HG03469 (cell line): ENCODE measurements around the gene PIGZ.

Source experiments
- ATAC-seq: cut with Tn5 transposase; IDR thresholded peaks from one replicate; pipeline ENCODE4 v1.9.1; 2021; ENCODE audit warnings: mild to moderate bottlenecking, moderate library complexity, moderate number of reproducible peaks; ENCODE audit not compliant: unreplicated experiment

The PIGZ gene, protein sequence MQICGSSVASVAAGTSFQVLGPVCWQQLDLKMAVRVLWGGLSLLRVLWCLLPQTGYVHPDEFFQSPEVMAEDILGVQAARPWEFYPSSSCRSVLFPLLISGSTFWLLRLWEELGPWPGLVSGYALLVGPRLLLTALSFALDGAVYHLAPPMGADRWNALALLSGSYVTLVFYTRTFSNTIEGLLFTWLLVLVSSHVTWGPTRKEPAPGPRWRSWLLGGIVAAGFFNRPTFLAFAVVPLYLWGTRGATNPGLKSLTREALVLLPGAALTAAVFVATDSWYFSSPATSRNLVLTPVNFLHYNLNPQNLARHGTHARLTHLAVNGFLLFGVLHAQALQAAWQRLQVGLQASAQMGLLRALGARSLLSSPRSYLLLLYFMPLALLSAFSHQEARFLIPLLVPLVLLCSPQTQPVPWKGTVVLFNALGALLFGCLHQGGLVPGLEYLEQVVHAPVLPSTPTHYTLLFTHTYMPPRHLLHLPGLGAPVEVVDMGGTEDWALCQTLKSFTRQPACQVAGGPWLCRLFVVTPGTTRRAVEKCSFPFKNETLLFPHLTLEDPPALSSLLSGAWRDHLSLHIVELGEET

GRCh38 chr3:196968233-196969133 is at the start of gene PIGZ:
Gene PIGZ (minus strand): TSS chr3:196968833. CDS start chr3:196952031, 16,802 bp downstream.
- ATAC-seq = no peak

DNA sequence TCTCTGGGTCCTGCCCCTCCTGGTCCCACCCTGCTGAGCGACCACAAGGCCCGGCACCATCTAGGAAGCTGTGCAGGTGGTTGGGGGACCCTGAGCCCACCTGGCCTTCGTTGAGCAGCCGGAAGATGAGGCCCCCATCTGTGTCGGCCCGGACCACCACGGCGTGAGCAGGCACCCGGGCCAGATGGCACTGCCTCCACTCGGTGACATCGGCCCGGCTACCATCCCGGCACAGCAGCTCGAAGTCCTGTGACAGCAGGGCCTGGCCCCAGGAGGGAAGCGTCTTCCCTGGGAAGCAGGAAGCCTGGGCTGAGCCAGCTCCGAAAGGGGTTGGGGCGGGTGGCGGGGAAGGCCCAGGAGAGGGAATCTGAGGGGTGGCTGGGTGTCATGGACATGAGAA is 48.4 kb upstream of the PIGZ start:
- no peak for ATAC-seq

DNA sequence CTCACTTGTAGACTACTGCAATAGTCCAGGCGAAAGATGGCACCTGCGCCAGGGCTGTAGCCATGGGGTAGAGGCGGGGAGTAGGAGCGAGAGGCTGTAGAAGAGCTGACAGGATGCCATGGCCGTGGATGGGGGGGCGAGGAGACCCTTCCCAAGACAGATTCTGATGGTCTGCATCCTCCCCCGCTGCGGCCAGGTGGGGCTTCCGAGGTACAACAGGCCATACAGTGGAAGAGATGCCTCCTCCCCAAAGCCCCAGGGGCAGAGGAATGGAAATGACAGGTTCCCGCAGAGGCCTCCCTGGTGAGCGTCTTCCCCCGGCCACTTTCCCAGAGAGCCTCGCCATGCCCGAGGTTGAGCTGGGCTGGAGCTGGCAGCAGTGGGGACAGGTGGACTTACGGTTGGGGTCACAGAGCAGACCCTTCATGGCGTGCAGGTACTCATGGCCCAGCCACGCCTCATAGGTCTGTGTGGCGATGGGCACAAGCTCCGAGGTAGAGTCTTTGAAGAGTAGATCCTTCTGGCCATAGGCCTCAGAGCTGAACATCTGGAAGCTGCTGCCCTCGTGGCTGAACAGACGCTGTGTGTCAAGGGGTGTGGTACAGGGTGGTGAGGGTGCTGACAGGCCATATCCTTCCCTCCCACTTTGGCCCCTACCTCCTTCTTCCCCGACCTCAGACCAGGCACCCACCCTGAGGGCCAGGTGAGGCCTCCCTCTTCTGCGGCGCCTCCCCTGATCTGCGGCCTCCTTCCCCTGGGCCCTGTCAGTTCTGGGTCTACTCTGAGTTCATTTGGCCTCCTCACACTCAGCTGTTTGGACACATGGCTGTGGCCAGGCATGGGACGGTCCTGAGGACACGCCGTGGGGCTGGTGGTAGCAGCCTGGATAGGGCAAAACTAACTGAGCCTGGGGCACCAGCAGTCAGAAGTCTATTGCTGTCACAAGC is 47.4 kb upstream of the PIGZ start:
- ATAC-seq = no peak

GRCh38 chr3:197014942-197015575 is 46.4 kb upstream of the PIGZ start:
- ATAC-seq = no peak

GRCh38 chr3:197014024-197014423 is 45.4 kb upstream of the PIGZ start:
- no peak for ATAC-seq

GRCh38 chr3:197012540-197012883 is 43.9 kb upstream of the PIGZ start:
- no peak for ATAC-seq

DNA sequence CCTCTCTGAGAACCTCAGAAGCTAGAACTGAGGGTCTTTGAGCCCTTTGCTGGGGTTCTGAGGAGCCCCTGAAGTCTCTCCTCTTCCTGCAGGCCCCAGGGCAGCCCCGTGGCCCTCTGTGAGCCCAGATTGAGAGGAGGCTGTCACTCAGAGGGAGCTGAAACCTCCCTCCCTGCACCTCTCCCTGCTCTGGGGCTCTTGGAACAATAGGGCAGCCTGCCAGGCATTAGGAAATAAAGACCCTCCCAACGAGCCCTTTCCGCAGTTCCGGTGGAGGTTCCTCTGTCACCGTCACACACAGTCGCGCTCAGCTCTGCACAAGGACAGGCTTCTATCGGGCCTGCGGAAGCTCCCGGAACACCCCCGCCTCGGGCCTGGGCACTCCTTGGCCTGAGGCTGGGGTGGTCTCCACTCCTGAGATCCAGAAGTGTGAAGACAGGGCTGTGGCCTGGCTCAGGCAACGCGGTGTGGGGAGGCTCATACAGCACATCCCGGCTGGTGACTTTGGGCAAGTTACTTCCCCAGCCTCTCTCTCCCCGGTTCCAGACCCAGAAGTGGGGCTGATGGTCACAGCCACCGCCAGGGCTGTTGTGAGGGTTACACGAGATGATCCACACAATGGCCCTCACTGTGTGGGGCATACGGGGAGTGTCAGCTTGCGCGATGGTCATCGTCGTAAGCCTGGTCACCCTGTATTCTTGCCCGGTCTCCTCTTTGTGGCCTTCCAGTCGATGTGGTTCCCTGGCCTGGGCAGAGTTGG is 43.3 kb upstream of the PIGZ start:
- no peak for ATAC-seq

DNA sequence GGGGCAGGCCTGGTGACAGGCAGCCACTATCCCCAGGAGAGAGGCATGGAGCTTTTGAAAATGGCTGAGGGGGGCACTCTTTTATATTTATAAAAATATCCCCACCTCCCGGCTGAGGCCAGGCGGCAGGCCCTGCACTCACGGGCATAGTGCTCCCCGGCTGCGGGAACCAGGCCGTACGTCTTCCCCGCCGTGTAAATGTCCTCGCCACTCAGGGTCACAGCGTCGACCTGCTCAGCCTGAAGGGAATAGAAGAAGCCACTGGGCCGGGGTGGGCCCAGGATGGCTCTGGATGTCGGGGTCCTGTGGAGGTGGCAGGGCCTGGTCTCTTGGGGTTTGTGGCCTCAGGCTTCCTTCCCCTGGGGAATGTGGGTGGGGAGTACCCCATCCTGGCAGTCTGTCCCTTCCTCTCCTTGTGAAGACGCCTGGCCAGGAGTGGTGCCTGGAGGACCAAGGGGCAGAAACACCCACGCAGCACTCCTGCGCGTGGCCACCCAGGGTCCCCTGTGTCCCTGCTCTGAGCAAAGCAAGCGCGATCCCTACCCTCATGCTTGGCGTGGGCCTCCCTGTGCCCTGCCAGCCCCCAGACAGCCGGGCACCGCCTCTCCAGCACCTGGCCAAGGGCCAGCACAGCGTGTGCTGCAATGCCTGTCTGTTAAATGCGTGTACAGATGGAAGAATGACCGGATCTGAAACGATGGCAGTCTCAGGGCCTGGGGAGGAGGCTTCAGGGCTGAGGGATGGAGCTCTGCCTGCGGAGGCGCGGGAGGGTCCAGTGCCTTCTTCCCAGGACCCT is 42.1 kb upstream of the PIGZ start:
- no peak for ATAC-seq

- ATAC-seq = no peak
Observed at GRCh38 chr3:197009532-197010019, 40.9 kb upstream of the PIGZ start.

- no peak for ATAC-seq
Observed at GRCh38 chr3:197008436-197009209, 40.0 kb upstream of the PIGZ start.

DNA sequence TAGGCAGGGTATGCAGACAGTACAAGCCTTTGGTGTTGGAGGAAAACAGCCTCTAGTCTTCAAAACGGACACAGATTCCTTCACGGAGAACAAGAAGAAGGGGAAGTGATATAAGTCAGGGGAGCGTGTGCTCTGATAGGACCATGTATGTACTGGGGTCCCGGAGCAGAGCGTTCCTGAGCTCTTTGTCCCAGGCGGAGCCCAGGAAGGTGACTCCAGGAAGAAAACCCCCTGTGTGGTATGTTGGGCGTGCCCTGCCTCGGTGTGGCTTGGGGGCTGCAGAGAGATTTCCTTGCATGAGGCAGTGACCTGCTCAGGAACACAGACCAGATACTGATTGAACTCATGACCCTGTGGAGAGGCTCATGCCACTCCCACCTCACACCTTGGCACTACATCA is 39.3 kb upstream of the PIGZ start:
- no peak for ATAC-seq

- no peak for ATAC-seq
Observed at GRCh38 chr3:197007296-197007940, 38.8 kb upstream of the PIGZ start.

- ATAC-seq = no peak
Observed at GRCh38 chr3:197006860-197007259, 38.2 kb upstream of the PIGZ start.

DNA sequence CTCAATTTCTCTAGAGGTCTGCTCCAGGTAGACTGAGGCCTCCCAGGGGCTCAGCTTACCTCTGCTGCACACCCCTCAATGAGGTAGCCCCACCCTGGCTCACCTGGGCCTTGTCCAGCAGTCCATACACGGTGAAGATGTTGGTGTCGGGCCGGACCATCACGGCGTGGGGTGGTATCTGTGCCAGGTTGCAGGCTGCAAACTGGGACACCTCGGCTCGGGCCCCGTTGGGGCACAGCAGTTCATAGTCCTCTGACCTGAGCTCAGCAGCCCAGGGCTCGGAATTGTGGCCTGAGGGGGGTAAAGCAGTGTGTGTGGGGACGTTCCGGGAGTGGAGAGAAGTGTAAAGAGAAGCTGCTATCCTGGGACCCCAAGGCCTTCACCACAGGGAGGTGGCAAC is 37.8 kb upstream of the PIGZ start:
- no peak for ATAC-seq

DNA sequence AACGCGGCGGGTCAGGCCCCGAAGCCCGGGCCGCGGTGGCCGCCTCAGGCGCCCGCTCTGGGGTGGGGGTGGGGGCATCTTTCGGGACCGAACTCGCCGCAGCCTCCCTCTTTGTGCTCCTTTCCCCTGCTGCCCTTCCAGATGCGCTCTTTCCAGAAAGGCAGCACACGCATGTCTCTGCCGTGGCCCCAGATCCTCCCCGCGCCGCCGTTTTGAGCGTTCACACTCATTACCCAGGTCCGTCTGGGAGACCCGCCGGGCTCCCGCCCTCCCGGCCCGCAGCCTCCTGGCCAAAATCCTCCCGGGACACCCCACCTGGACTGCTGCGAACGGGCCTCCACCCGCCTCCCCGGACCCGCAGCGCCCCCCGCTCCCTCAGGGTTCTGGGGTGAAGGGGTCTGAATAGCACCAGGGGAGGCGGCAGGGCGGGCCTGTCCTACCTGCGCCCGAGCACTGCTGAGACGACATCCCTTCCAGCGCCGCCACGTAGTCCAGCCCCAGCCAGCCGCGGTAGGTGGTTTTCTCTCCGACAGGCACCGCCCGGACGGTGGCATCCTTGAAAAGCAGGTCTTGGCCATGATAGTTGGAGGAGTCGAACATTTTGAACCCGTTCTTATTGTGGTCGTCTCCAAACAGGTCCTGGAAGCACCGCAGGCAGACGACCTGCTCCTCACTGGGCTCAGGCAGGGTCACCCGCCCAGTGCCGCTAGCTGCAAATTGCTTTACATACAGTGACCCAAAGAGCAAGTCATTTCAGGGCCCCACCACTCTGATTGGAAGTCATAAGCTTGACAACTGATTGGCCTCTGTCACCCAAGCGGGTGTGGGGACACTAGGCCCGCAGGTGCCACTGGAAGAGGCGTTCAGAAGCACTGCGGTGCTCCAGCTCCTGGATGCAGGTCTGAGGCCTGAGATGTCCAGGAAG is 35.1 kb upstream of the PIGZ start:
- no peak for ATAC-seq
